Measurements from ENCODE around the gene GALP.

GRCh38 chr19:56211718-56212117 is 35.9 kb downstream of the GALP start:
- no peak for TF ChIP-seq EZH2phosphoT487 (conservative IDR thresholded peaks at IDR 0.05; ENCODE audit: low read length)
- no peak for TF ChIP-seq CTCF (IDR thresholded peaks at IDR 0.05; ENCODE audit: insufficient read depth, low read length, poor library complexity, severe bottlenecking)

Measured in SU-DHL-6 (cell line).